HEK293T (cell line): ENCODE measurements around the gene RIMBP2.

ENCODE experiments used
- CTCF ChIA-PET: fragments of 350-600 bp; formaldehyde crosslinking; extraction: SDS; loops from one replicate; lab custom pipeline; 2021; ENCODE audit warnings: antibody characterized with exemption, inconsistent platforms; lab: Yijun Ruan, JAX
- POLR2A ChIA-PET: fragments of 350-600 bp; formaldehyde crosslinking; extraction: SDS; loops from one replicate; lab custom pipeline; 2020; ENCODE audit warnings: antibody characterized with exemption, inconsistent platforms; lab: Yijun Ruan, JAX
- DNase-seq: peaks from one replicate; pipeline ENCODE4 v3.0.0; 2012; ENCODE audit warnings: mixed read lengths; ENCODE audit errors: extremely low spot score
- ARNT ChIP-seq: fragments of 450-650 bp; IDR thresholded peaks from 2 replicates; pipeline ENCODE4 v1.6.1; 2017; ENCODE audit warnings: mild to moderate bottlenecking
- BHLHE40 ChIP-seq: fragments of 450-650 bp; IDR thresholded peaks from 2 replicates; pipeline ENCODE4 v1.6.1; 2016; ENCODE audit warnings: mild to moderate bottlenecking, moderate library complexity, borderline replicate concordance
- CTBP1 ChIP-seq: fragments of 450-650 bp; IDR thresholded peaks from 2 replicates; pipeline ENCODE4 v1.6.1; 2016; ENCODE audit warnings: borderline replicate concordance
- ELF4 ChIP-seq: fragments of 450-650 bp; IDR thresholded peaks from 2 replicates; pipeline ENCODE4 v1.6.1; 2017; ENCODE audit warnings: antibody characterized with exemption
- FOXA1 ChIP-seq: fragments of 450-650 bp; IDR thresholded peaks from 2 replicates; pipeline ENCODE4 v1.6.1; 2016; ENCODE audit warnings: mild to moderate bottlenecking
- FOXK2 ChIP-seq: fragments of 450-650 bp; IDR thresholded peaks from 2 replicates; pipeline ENCODE4 v1.6.1; 2016; ENCODE audit warnings: mild to moderate bottlenecking
- FOXM1 ChIP-seq: fragments of 450-650 bp; IDR thresholded peaks from 2 replicates; pipeline ENCODE4 v1.6.1; 2017; ENCODE audit warnings: mild to moderate bottlenecking, borderline replicate concordance
- HDGF ChIP-seq: fragments of 450-650 bp; IDR thresholded peaks from 2 replicates; pipeline ENCODE4 v1.6.1; 2017; ENCODE audit warnings: antibody characterized with exemption, borderline replicate concordance
- L3MBTL2 ChIP-seq: fragments of 450-650 bp; conservative IDR thresholded peaks from 2 replicates; pipeline ENCODE4 v1.6.1; 2016; ENCODE audit warnings: mild to moderate bottlenecking
- LEF1 ChIP-seq: fragments of 450-650 bp; IDR thresholded peaks from 2 replicates; pipeline ENCODE4 v1.6.1; 2017; ENCODE audit warnings: mild to moderate bottlenecking, borderline replicate concordance
- NFRKB ChIP-seq: fragments of 450-650 bp; IDR thresholded peaks from 2 replicates; pipeline ENCODE4 v1.6.1; 2016; ENCODE audit warnings: mild to moderate bottlenecking, moderate library complexity
- SP1 ChIP-seq: fragments of 450-650 bp; IDR thresholded peaks from 2 replicates; pipeline ENCODE4 v1.6.1; 2017
- SUZ12 ChIP-seq: fragments of 450-650 bp; IDR thresholded peaks from 2 replicates; pipeline ENCODE4 v1.6.1; 2016; ENCODE audit warnings: mild to moderate bottlenecking
- TARDBP ChIP-seq: fragments of 450-650 bp; IDR thresholded peaks from 2 replicates; pipeline ENCODE4 v1.6.1; 2016
- ZNF384 ChIP-seq: fragments of 450-650 bp; IDR thresholded peaks from 2 replicates; pipeline ENCODE4 v1.6.1; 2016
- TF ChIP-seq, protein P1 (sequence below): fragments of 450-650 bp; IDR thresholded peaks from 2 replicates; pipeline ENCODE4 v1.6.1; 2016

Gene RIMBP2

GRCh38 chr12:130498589-130499385, 217.3 kb downstream of the RIMBP2 start:
- no peak for DNase-seq
- TF ChIP-seq L3MBTL2 (no peak), SP1 (no peak), CTBP1 (no peak), ZNF384 (no peak), HDGF (no peak), ELF4 (no peak), BHLHE40 (no peak), ARNT (no peak)
- POLR2A ChIA-PET: no interaction called here
- CTCF ChIA-PET: no interaction called here

- CTCF ChIA-PET: no interaction called here
- TF ChIP-seq ZNF384 (no peak), L3MBTL2 (no peak), SUZ12 (no peak)
- POLR2A ChIA-PET: no interaction called here
- no peak for DNase-seq
Measured at GRCh38 chr12:130497991-130498390, 218.1 kb downstream of the RIMBP2 start.

DNA sequence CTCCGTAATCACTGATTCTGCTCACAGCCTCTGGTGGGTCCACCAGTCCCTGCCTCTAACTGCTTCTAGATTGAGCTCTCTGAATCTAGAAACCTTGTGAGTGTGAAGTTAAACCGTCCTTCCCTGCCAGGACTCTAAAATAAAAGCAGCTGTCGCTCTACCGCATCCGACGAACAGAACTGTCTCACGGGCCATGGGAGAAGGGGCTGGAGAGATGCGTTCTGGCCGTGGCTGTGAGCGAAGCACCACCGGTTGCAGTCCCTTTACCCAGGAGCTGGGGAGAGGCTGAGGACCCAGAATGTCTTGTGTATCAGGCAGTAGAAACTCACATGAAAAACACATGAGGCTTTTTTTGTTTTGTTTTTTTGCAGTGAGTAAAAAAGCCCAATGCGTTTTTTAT, 218.8 kb downstream of the RIMBP2 start:
- POLR2A ChIA-PET: no interaction called here
- no peak for DNase-seq
- CTCF ChIA-PET: no interaction called here
- no peak for TF ChIP-seq BHLHE40
- TF ChIP-seq ELF4: no peak
- no peak for TF ChIP-seq L3MBTL2
- no peak for TF ChIP-seq FOXK2
- TF ChIP-seq ZNF384: no peak
- TF ChIP-seq CTBP1: no peak
- no peak for TF ChIP-seq SP1
- TF ChIP-seq SUZ12: no peak
- no peak for TF ChIP-seq LEF1
- TF ChIP-seq TARDBP: no peak
- TF ChIP-seq NFRKB: no peak
- TF ChIP-seq, protein P1, sequence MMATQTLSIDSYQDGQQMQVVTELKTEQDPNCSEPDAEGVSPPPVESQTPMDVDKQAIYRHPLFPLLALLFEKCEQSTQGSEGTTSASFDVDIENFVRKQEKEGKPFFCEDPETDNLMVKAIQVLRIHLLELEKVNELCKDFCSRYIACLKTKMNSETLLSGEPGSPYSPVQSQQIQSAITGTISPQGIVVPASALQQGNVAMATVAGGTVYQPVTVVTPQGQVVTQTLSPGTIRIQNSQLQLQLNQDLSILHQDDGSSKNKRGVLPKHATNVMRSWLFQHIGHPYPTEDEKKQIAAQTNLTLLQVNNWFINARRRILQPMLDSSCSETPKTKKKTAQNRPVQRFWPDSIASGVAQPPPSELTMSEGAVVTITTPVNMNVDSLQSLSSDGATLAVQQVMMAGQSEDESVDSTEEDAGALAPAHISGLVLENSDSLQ: no peak
- no peak for TF ChIP-seq ARNT
- no peak for TF ChIP-seq HDGF

- ChIA-PET CTCF (no interaction called here), POLR2A (no interaction called here)
- DNase-seq: no peak
- TF ChIP-seq ZNF384 (no peak), CTBP1 (no peak), NFRKB (no peak), TARDBP (no peak), FOXM1 (no peak), SUZ12 (no peak), ELF4 (no peak), LEF1 (no peak), FOXK2 (no peak), SP1 (no peak), ARNT (no peak), HDGF (no peak), FOXA1 (no peak), L3MBTL2 (no peak), BHLHE40 (no peak)
- TF ChIP-seq, protein P1: no peak
Measured at GRCh38 chr12:130496516-130497120, 219.5 kb downstream of the RIMBP2 start.

- TF ChIP-seq SUZ12 (no peak), SP1 (no peak), ARNT (no peak), ELF4 (no peak), L3MBTL2 (no peak), HDGF (no peak), FOXM1 (no peak), CTBP1 (no peak), ZNF384 (no peak), FOXK2 (no peak)
- DNase-seq: no peak
- ChIA-PET POLR2A (no interaction called here), CTCF (no interaction called here)
Measured at GRCh38 chr12:130495156-130495555, 220.9 kb downstream of the RIMBP2 start.

DNA sequence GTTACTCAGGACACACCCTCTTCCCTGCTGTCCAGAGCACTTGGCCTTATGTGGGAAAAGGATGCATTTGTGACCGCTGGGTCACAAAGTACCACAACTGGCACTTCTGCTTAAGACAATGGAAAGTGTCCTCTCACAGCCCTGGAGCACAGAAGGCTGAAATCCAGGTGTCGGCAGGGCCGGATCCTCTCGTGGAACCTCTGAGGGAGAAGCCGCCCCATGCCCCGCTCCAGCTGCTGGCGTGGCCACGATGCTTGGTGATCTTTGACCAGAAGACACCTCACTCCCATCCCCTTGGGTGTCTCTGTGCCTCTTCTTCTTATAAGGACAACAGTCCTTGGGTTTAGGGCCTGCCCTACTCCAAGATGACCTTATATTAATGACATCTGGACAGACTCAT, 221.4 kb downstream of the RIMBP2 start:
- TF ChIP-seq HDGF (no peak), NFRKB (no peak), BHLHE40 (no peak), ARNT (no peak), ELF4 (no peak), SP1 (no peak), FOXM1 (no peak), L3MBTL2 (no peak)
- ChIA-PET POLR2A (no interaction called here), CTCF (no interaction called here)
- DNase-seq: no peak

- CTCF ChIA-PET: no interaction called here
Measured at GRCh38 chr12:130493951-130494350, 222.1 kb downstream of the RIMBP2 start.

More at GRCh38 chr12:130493951-130494350, 222.1 kb downstream of the RIMBP2 start:
- POLR2A ChIA-PET: no interaction called here
- DNase-seq: no peak
- TF ChIP-seq, protein P1: no peak
- TF ChIP-seq SUZ12 (no peak), ARNT (no peak), SP1 (no peak), NFRKB (no peak), LEF1 (no peak), FOXA1 (no peak)
